Loucy (cell line): Measurements from ENCODE around the gene SCYGR3.

Source experiments
- EZH2phosphoT487 ChIP-seq: fragments of 200-600 bp; IDR thresholded peaks from 2 replicates; pipeline ENCODE4 v1.6.1; 2018; ENCODE audit warnings: antibody characterized with exemption, mild to moderate bottlenecking, moderate library complexity, borderline replicate concordance
- TF ChIP-seq, protein P1 (sequence below): fragments of 200-600 bp; sonication (generic); conservative IDR thresholded peaks from 2 replicates; pipeline ENCODE4 v1.5.1; 2014; ENCODE audit warnings: mild to moderate bottlenecking, antibody characterized with exemption, low read length

GRCh38 chr2:227657199-227657845 is 42.7 kb upstream of the SCYGR3 start:
- TF ChIP-seq, protein P1, sequence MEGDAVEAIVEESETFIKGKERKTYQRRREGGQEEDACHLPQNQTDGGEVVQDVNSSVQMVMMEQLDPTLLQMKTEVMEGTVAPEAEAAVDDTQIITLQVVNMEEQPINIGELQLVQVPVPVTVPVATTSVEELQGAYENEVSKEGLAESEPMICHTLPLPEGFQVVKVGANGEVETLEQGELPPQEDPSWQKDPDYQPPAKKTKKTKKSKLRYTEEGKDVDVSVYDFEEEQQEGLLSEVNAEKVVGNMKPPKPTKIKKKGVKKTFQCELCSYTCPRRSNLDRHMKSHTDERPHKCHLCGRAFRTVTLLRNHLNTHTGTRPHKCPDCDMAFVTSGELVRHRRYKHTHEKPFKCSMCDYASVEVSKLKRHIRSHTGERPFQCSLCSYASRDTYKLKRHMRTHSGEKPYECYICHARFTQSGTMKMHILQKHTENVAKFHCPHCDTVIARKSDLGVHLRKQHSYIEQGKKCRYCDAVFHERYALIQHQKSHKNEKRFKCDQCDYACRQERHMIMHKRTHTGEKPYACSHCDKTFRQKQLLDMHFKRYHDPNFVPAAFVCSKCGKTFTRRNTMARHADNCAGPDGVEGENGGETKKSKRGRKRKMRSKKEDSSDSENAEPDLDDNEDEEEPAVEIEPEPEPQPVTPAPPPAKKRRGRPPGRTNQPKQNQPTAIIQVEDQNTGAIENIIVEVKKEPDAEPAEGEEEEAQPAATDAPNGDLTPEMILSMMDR: no peak
- TF ChIP-seq EZH2phosphoT487: no peak
